SK-N-SH treated with all-trans-retinoic acid at 6 μM for 48 hours (cell line): ENCODE data around the gene GPX5.

Source experiments
- ARNTL ChIP-seq: fragments of 450-650 bp; formaldehyde crosslinking; IDR thresholded peaks from 2 replicates; pipeline ENCODE4 v1.5.0; 2020; ENCODE audit warnings: low read depth, mild to moderate bottlenecking, moderate library complexity, borderline replicate concordance
- BACH2 ChIP-seq: fragments of 250-450 bp; sonication (Bioruptor Pico); IDR thresholded peaks from 2 replicates; pipeline ENCODE4 v1.9.0; 2021; ENCODE audit warnings: mild to moderate bottlenecking, borderline replicate concordance
- CSDC2 ChIP-seq: fragments of 250-450 bp; sonication (Bioruptor Pico); IDR thresholded peaks from 2 replicates; pipeline ENCODE4 v1.5.0; 2020; ENCODE audit warnings: mild to moderate bottlenecking, moderate library complexity
- ESRRG ChIP-seq: fragments of 250-450 bp; sonication (Bioruptor Pico); IDR thresholded peaks from 2 replicates; pipeline ENCODE4 v1.6.1; 2021; ENCODE audit warnings: mild to moderate bottlenecking
- GLIS3 ChIP-seq: fragments of 250-450 bp; sonication (Bioruptor Pico); IDR thresholded peaks from 2 replicates; pipeline ENCODE4 v1.5.0; 2020; ENCODE audit warnings: mild to moderate bottlenecking, moderate library complexity
- ISL1 ChIP-seq: fragments of 250-450 bp; sonication (Bioruptor Pico); IDR thresholded peaks from 2 replicates; pipeline ENCODE4 v2.1.2; 2022; ENCODE audit warnings: mild to moderate bottlenecking, moderate library complexity
- PPARA ChIP-seq: fragments of 250-450 bp; sonication (Bioruptor Pico); IDR thresholded peaks from 2 replicates; pipeline ENCODE4 v1.5.0; 2020; ENCODE audit warnings: mild to moderate bottlenecking, borderline replicate concordance
- RARB ChIP-seq: fragments of 250-450 bp; sonication (Bioruptor Pico); IDR thresholded peaks from 2 replicates; pipeline ENCODE4 v1.8.0; 2021; ENCODE audit warnings: mild to moderate bottlenecking, moderate library complexity
- ZNF8 ChIP-seq: fragments of 450-650 bp; formaldehyde crosslinking; IDR thresholded peaks from 2 replicates; pipeline ENCODE4 v1.5.0; 2020; ENCODE audit warnings: mild to moderate bottlenecking, moderate library complexity
- TF ChIP-seq, protein P1 (sequence below): fragments of 250-450 bp; sonication (Bioruptor Pico); IDR thresholded peaks from 2 replicates; pipeline ENCODE4 v1.8.0; 2020; ENCODE audit warnings: mild to moderate bottlenecking, moderate library complexity, borderline replicate concordance
- TF ChIP-seq, protein P2 (sequence below): fragments of 250-450 bp; sonication (Bioruptor Pico); IDR thresholded peaks from 2 replicates; pipeline ENCODE4 v1.5.1; 2021; ENCODE audit warnings: mild to moderate bottlenecking, moderate library complexity

DNA sequence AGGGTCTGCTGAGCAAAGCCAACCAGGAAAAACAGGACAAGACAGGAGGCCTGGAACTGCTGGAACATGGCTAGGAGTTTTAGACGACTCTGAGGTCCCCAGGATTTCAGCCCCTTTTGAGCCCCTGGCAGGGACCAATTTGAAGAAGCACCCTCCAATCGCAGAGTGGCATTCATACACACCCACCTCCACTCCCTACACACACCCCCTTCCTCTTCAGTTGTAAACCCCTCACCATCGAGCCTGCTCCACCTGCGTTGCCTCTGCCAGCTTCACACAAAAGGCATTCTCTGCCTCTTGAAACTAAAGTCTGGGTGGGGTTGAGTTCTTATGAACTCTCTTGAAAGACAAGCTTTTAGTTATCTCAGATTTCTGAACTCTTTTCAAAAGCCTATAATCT, 10.0 kb upstream of the GPX5 start, which contains the start of gene GPX6:
- no peak for TF ChIP-seq GLIS3
- TF ChIP-seq, protein P1, sequence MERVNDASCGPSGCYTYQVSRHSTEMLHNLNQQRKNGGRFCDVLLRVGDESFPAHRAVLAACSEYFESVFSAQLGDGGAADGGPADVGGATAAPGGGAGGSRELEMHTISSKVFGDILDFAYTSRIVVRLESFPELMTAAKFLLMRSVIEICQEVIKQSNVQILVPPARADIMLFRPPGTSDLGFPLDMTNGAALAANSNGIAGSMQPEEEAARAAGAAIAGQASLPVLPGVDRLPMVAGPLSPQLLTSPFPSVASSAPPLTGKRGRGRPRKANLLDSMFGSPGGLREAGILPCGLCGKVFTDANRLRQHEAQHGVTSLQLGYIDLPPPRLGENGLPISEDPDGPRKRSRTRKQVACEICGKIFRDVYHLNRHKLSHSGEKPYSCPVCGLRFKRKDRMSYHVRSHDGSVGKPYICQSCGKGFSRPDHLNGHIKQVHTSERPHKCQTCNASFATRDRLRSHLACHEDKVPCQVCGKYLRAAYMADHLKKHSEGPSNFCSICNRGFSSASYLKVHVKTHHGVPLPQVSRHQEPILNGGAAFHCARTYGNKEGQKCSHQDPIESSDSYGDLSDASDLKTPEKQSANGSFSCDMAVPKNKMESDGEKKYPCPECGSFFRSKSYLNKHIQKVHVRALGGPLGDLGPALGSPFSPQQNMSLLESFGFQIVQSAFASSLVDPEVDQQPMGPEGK (CRISPR knock-in tag) = no peak
- TF ChIP-seq ZNF8 (CRISPR knock-in tag) = no peak
- TF ChIP-seq ISL1 (CRISPR knock-in tag) = no peak
- TF ChIP-seq, protein P2, sequence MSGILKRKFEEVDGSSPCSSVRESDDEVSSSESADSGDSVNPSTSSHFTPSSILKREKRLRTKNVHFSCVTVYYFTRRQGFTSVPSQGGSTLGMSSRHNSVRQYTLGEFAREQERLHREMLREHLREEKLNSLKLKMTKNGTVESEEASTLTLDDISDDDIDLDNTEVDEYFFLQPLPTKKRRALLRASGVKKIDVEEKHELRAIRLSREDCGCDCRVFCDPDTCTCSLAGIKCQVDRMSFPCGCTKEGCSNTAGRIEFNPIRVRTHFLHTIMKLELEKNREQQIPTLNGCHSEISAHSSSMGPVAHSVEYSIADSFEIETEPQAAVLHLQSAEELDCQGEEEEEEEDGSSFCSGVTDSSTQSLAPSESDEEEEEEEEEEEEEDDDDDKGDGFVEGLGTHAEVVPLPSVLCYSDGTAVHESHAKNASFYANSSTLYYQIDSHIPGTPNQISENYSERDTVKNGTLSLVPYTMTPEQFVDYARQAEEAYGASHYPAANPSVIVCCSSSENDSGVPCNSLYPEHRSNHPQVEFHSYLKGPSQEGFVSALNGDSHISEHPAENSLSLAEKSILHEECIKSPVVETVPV (CRISPR knock-in tag) = no peak
- TF ChIP-seq ARNTL (CRISPR knock-in tag) = no peak
- TF ChIP-seq CSDC2 = no peak
- TF ChIP-seq ESRRG (CRISPR knock-in tag) = no peak
- TF ChIP-seq BACH2 (CRISPR knock-in tag) = no peak
- TF ChIP-seq RARB (CRISPR knock-in tag) = no peak
- TF ChIP-seq PPARA = no peak
